Mucosa of descending colon (tissue), 3 donors: ENCODE data around the gene SCYL2. TPM values are rescaled to one million over a fixed set of nuclear protein-coding genes. Genes with fewer than 3 reads are reported as not detected.
"Not testable (repeated sequence)": the region's sequence is repeated elsewhere in the genome, so short reads cannot be mapped to it uniquely, and the experiment has no call there.

ENCODE experiments used
- ATAC-seq: fragments of 200-7000 bp; cut with Tn5 transposase; one replicate; pipeline ENCODE4 v1.9.1; 2020; ENCODE audit warnings: mild to moderate bottlenecking, moderate library complexity
- DNase-seq, 3 donors: peaks; one replicate each; pipeline ENCODE4 v3.0.0-alpha.2; 2020
- H3K36me3 ChIP-seq: fragments of 200-600 bp; one replicate; pipeline ENCODE4 v1.8.0; 2021; ENCODE audit warnings: low read depth, mild to moderate bottlenecking
- H3K4me1 ChIP-seq: fragments of 200-600 bp; one replicate; pipeline ENCODE4 v1.8.0; 2021; ENCODE audit warnings: low read depth, mild to moderate bottlenecking
- H3K4me3 ChIP-seq: fragments of 200-600 bp; one replicate; pipeline ENCODE4 v1.8.0; 2021; ENCODE audit warnings: mild to moderate bottlenecking
- H3K9me3 ChIP-seq: fragments of 200-600 bp; one replicate; pipeline ENCODE4 v1.8.0; 2021; ENCODE audit warnings: mild to moderate bottlenecking
- CTCF ChIP-seq: fragments of 200-600 bp; IDR thresholded peaks from one replicate; pipeline ENCODE4 v1.8.0; 2022; ENCODE audit warnings: antibody characterized with exemption, mild to moderate bottlenecking
- intact Hi-C, 2 donors: fragments of 100-400 bp; cut with DNase I in 1 of 2; cut with micrococcal nuclease in 1 of 2; formaldehyde crosslinking; loops; one replicate each; pipeline versions ENCODE4 v1.11.0 to v1.11.1; 2022; cut with DNase I, micrococcal nuclease
- long read RNA-seq, 2 donors: library from polyadenylated mRNA; unstranded; transcript quantifications; one replicate each; pipeline ENCODE4 v2.0.0, GENCODE V29; 2019 to 2021
- total RNA-seq, 3 donors: library from RNA; stranded (reverse); fragmentation: NEBNext Ultra II Directional in 2 of 3; extraction: Animal tissue kit (Norgen Biotek cat#: 25700) in 2 of 3; gene quantifications; one replicate each; pipeline versions ENCODE4 v1.2.1 to v1.2.4, GENCODE V29; 2021 to 2023
- donor health status: DM: no; HTN: no; CAD: no; lungs with moderate emphysema.
- donor health status: DM: no; HTN: no; CAD: no.
- donor health status: DM: no; HTN: yes; CAD: no.

Gene SCYL2
- total RNA-seq, result 10 to 100 TPM; 56.8 to 64.6 (median 63.4) TPM
- long read RNA-seq, donor 1, full-length matches to known transcripts, result 7 of 32 reads
- long read RNA-seq, donor 1, partial matches to known transcripts, result 4 of 32 reads
- long read RNA-seq, donor 1, other reads (novel, unspliced or antisense), result 21 of 32 reads
- long read RNA-seq, donor 2, full-length matches to known transcripts, result 3 of 13 reads
- long read RNA-seq, donor 2, partial matches to known transcripts, result 6 of 13 reads
- long read RNA-seq, donor 2, other reads (novel, unspliced or antisense), result 4 of 13 reads

GRCh38 chr12:100266835-100267602, at the start of gene SCYL2, which contains the start of gene DEPDC4:
Gene SCYL2 (plus strand): TSS chr12:100267177. CDS start chr12:100282971, 15,794 bp downstream.
Gene DEPDC4 (minus strand): TSS chr12:100267079. CDS start chr12:100267076, 3 bp downstream.
- no peak for TF ChIP-seq CTCF
- H3K36me3 ChIP-seq, result no peaks in the 10 kb centered on the region
- DNase-seq, result peak; percentile 97 to 98 (median 98)
- peak within 1 kb of the TSS; percentile 95 for H3K4me3 ChIP-seq
- ATAC-seq, result peak; percentile 95
- peaks cover 22% of the 10 kb centered on the region for H3K4me1 ChIP-seq
- no peaks in the 10 kb centered on the region for H3K9me3 ChIP-seq
- intact Hi-C loops, result no loop called here

- Histone ChIP-seq H3K9me3 (no peaks in the 10 kb centered on the region), H3K4me3 (no peak overlapping the region), H3K36me3 (no peaks in the 10 kb centered on the region), H3K4me1 (peaks cover 5% of the 10 kb centered on the region)
- DNase-seq (no peak), ATAC-seq (no peak)
- no peak for TF ChIP-seq CTCF
- intact Hi-C loops, result no loop called here
Measured at GRCh38 chr12:100219328-100220109, 47.5 kb upstream of the SCYL2 start.

- peak; percentile 51 for ATAC-seq
- Histone ChIP-seq H3K4me1 (no peaks in the 10 kb centered on the region), H3K9me3 (no peaks in the 10 kb centered on the region), H3K4me3 (no peak overlapping the region), H3K36me3 (no peaks in the 10 kb centered on the region)
- intact Hi-C loops, result no loop called here
- DNase-seq, result no peak
- no peak for TF ChIP-seq CTCF
Measured at GRCh38 chr12:100221523-100221922, 45.5 kb upstream of the SCYL2 start.

GRCh38 chr12:100222173-100222572, 44.8 kb upstream of the SCYL2 start:
- H3K4me1 ChIP-seq, ATAC-seq, H3K36me3 ChIP-seq, H3K4me3 ChIP-seq, DNase-seq, H3K9me3 ChIP-seq, intact Hi-C loops: not testable (repeated sequence)

- intact Hi-C loops, result no loop called here
- DNase-seq, result no peak
- no peak overlapping the region for H3K4me3 ChIP-seq
- no peak for ATAC-seq
- H3K36me3 ChIP-seq, result no peaks in the 10 kb centered on the region
- H3K4me1 ChIP-seq, result no peaks in the 10 kb centered on the region
- no peak for TF ChIP-seq CTCF
- H3K9me3 ChIP-seq, result no peaks in the 10 kb centered on the region
Measured at GRCh38 chr12:100225491-100225890, 41.5 kb upstream of the SCYL2 start.
